HL-60 (cell line): Measurements from ENCODE around the gene TEDDM1.

Experiments
- POLR2AphosphoS5 ChIP-seq: IDR thresholded peaks from 2 replicates; pipeline ENCODE4 v1.6.1; 2012; ENCODE audit warnings: low read depth
- SPI1 ChIP-seq: IDR thresholded peaks from 2 replicates; pipeline ENCODE4 v1.6.1; 2012; ENCODE audit warnings: low read depth, mild to moderate bottlenecking, borderline replicate concordance
- TF ChIP-seq, protein P1 (sequence below): IDR thresholded peaks from one replicate; pipeline ENCODE4 v1.5.1; 2011; ENCODE audit warnings: low read length, control low read depth, inconsistent platforms; ENCODE audit not compliant: insufficient read depth

DNA sequence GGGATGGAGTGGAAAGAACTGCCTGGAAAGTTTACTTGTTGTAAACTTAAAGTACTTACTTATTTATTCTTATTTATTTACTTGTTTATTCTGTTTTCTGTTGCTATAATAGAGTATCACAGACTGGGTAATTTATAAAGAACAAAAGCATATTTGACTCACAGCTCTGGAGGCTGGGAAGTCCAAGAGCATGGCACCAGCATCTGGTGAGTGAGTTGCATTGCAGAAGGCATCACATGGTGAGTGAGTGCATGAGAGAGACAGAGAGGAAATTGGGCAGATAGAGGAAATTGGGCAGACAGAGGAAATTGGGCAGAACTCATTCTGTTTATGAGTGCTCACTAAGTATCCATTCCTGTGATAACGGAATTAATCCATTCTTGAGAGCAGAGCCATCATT, 37.9 kb upstream of the TEDDM1 start:
- TF ChIP-seq, protein P1, sequence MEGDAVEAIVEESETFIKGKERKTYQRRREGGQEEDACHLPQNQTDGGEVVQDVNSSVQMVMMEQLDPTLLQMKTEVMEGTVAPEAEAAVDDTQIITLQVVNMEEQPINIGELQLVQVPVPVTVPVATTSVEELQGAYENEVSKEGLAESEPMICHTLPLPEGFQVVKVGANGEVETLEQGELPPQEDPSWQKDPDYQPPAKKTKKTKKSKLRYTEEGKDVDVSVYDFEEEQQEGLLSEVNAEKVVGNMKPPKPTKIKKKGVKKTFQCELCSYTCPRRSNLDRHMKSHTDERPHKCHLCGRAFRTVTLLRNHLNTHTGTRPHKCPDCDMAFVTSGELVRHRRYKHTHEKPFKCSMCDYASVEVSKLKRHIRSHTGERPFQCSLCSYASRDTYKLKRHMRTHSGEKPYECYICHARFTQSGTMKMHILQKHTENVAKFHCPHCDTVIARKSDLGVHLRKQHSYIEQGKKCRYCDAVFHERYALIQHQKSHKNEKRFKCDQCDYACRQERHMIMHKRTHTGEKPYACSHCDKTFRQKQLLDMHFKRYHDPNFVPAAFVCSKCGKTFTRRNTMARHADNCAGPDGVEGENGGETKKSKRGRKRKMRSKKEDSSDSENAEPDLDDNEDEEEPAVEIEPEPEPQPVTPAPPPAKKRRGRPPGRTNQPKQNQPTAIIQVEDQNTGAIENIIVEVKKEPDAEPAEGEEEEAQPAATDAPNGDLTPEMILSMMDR: no peak
- TF ChIP-seq POLR2AphosphoS5 (no peak), SPI1 (no peak)
